Dermis blood vessel endothelial cell (primary cell): ENCODE results near the gene PLET1. TPM values are rescaled to one million over a fixed set of nuclear protein-coding genes. Genes with fewer than 3 reads are reported as not detected.
A peak's percentile ranks its signal among the peaks of the same experiment; 100 is the strongest.

Experiments
- DNase-seq: peaks from one replicate; pipeline ENCODE4 v3.0.0; 2010
- total RNA-seq: library from RNA; depleted of rRNA; stranded (reverse); fragments of >200 nt; gene quantifications from 2 replicates; pipeline ENCODE4 v1.2.3, GENCODE V29; 2014

The PLET1 gene
- total RNA-seq, 1 donor from 2014 or later: not detected

DNA sequence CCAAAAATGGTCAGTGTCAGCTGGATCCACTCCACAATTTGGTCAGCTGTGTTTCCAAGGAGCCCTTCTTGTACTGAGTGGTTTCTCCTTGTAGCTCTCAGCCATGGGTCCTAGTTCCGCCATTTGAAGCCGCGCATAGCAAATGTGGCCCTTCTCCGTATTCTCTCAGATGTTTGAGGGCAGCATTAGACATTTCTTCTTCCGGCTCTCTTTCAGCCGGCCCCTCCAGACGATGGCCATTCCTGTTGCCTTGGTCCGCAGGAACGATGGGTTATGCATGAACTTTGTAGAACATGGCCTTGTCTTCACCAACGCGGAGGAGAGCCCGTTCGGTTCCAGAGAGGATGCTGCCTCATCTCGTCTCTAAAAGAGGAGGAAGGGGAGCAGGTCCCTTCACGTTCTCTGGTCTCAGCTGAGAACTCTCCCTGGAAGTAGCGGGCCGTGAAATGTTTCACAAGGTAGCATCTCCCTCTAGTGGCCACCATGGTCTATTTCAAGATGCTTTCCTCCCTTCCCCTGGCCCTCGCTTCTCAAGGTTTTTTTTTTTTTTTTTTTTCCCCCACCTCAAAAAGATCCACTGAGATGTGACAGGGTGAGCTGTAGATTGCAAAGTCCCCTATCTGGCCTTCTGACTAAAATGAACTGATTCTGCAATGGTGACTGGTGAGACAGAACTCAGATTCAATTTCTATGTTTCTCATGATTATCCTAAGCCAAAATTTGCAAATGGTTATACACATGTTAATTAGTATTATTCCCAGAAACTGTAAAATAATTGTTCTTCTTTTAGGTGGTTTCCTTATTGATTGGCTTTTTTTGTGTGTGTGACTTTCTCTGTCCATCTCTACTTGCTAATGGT is 19.8 kb upstream of the PLET1 start:
- DNase-seq: peak; percentile 91

DNA sequence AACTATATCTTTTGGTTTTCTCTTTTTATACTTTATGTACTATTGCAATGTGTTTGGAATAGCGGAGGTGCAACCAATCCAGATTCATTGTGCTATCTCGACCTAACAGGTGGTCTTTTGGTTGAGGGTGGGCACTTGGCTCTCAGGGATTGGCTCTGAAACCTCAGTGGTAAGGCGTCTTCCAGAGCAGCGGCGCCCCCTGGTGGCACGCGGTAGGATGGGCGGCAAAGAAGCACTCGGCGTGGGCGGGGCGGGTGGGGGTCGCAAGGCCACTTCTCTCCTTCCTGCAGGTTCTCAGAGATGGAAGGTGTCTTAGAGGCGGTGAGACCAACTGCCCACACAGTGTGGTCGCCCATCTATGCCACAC is 19.2 kb upstream of the PLET1 start:
- peak; percentile 80 for DNase-seq

DNA sequence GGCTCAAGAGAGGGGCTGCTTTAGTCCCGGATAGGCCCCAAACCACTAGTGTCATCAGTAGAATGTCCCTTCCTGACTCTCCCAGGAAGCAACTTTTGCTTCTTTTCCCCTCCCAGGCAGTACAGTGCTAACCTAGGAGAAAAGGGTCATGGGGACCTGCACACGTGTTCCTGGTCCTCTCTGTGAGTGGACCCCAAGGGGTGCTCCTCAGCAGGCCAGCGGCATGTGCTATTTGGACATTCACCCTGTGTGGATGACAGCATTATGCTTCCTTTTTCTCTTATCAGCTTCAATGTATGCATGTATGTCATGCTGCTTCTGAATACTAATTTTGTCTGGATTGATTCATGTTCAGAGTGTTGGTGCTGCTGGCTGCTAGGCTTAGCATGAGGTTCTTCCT is 18.1 kb upstream of the PLET1 start:
- DNase-seq: no peak

DNA sequence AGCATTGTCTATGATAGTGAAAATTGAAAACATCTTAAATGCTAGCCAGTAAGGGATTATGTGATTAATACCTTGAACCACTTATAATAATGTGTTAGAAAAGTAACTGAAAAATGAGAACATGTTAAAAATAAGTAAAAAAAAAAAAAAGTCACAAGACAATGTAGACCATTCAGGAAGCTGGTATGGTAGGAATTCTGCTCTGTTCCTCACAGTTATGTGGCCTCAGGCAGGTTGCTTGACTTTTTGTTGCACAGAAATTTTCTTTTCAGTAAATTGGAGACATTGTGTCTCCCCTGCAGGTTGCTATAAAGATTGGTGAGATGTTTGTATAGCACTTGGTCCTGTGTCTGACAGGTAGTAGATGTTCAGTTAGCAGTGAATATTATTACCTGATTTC is 17.3 kb upstream of the PLET1 start:
- DNase-seq: no peak

DNA sequence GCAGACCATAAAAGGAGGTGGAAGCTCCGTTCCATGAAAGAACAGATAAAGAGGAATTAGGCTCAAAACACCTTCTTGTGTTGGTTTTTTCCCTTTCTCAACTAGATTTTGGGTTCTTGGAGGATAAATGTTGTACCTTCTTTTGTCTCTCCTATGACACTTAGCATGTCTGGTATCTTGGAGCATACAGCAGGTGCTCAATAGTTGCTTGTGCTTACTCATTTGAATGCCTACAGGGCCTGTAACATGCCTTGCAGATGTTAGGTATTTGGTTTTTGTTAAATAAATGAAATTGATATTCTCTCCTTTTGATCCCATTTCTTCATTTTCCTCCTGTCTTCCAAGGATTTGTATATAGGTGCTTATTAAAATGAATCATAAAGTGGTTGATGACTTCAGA is 16.4 kb upstream of the PLET1 start:
- DNase-seq: no peak

DNA sequence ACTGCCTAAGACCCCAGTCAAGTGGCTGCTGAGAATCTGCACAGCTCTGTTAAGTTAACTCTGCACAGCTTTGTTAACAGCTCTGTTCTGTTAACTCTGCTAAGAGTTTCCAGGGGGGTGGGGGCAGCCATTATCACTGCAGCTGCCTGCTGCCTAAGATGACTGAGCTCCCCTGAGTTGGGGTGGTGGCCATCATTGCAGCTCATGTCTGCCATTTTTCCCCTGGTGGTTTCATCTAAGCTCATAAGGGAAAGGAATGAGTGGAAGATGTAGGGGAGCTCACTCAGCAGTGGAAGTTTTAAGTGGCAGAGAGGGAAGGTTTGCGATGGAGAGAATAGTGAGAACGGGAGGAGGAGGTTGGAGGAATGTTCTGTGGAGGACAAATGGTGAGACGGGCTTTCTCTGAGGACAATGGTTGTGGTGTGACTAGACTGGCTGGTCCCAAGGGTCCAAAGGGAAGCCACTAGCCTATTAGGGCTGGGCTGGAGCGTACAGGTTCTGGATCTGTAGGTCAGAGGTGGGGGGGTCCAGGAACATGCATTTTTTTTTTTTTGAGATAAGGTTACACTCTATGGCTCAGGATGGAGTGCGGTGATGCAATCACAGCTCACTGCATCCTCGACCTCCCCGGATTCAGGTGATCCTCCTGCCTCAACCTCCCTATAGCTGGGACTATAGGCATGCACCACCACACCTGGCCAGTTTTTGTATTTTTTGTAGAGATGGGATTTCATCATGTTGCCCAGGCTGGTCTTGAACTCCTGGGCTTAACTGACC is 13.5 kb upstream of the PLET1 start:
- DNase-seq: no peak

DNA sequence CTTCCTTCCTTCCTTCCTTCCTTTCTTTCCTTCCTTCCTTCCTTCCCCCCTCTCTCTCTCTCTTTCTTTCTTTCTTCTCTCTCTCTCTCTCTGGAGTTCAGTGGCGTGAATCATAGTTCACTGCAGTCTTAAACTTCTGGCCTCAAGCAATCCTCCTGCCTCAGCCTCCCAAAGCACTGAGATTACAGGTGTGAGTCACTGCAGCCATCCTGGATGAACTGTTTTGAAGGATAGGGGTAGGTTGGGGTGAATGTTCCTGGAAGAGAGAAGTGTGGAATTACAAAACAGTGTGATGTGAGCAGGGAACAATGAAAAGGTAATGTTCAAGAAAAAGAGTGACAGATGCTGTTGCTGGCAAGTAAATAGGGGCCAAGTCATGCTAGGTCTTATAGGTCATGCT is 12.4 kb upstream of the PLET1 start:
- no peak for DNase-seq

DNA sequence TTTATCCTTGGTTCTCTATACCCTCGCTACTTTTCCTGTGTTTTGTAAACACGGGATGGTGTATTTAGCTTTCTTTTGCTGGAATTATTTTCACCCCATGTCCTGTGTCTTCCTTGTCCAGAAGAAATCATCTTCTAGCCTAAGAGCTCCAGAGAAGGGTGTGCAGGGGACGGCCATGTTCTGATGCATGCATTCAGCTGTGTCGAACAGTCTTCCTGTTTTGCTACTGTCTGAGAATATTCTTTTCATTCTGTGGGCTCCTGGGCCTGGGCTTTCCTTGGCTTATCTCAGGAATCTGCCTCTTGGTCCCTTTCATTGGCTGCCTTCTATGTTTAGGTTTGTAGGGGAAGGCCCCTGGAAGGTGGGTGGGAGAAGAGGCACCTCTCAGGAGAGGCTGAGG is 10.6 kb upstream of the PLET1 start:
- no peak for DNase-seq

DNA sequence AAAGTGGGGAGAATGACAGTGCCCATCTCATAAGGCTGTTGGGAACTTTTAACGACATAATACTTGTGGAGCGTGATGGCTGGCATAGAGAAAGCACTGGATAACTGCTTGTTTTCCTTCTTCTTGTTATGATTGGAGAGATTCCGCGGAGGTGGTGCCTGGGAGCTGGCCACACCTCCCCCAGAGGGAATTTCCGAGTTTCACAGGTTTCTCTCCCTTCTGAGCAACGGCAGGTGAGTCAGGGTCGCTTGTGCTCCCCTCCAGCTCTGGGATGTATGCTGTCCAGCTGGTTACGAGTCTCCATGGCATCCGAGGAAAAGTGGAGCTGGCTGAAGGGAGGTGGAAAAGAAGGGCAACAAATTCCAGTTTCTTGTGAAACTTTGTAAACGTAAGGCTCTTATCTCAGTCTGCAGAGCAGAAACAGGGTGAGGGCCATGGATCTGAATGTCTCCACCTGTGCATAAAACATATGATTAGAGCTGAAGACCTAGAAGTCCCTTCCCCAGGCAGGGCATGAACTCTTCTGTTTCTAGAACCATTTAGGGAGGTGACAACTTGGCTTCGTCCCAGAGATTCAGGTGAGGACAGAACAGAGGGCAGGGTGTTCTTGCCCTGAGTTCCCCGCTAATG is 10.0 kb upstream of the PLET1 start:
- DNase-seq: no peak

DNA sequence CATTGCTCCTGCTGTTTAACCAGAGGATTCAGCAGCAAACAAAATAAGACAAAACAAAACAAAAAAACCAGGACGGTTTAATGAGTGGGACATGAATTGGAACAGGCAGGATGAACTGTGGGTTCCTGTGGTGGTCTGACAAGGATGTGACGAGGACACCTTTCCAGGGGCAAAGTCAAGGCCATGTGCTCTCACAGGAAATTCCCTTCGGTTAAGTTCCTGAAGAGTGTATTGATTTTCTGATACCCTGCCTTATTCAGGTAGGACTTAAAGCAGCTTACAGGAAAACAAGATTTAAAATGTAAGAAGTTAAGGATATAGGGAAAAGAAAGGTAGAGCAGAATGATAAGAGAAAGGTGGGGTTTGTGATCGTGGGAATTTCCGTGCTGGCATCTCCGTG is 8.5 kb upstream of the PLET1 start:
- no peak for DNase-seq

DNA sequence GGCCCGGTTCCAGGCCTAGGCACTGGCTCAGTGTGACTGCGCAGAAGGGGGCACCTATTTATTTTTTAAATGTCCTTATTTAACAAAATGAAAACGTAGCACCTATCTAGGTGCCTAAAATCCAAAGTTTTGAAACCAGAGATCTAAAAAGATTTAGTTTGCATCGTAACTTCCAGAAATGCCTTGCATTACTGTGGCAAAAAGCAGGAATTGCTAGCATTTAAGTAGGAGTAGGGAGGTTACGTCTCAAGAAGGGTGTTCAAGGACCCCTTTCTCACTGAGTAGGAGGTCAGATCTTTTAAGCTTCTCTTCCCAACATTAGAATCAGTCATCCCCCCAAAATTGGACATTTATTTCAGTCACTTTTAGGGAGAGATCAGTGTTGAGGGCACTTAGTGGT is 7.7 kb upstream of the PLET1 start:
- no peak for DNase-seq

DNA sequence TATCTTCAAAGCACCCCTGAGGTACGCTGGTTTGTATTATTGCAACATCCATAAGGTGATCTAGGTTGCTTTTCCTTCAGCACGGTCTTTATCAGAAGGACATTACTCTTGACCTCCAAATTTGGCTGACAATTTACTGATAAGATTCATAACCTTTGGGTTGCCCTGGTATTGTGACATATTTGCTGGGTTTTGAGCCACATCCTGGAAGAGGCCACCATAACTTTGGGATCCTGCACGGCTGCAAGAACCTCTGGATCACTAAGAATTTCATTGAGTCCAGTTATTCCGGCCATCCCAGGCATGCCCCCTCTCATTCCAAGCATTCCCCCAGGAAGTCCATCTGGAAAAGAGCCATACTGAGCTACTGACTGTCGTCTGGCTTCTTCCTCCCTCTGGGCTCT is 6.5 kb upstream of the PLET1 start:
- no peak for DNase-seq

DNA sequence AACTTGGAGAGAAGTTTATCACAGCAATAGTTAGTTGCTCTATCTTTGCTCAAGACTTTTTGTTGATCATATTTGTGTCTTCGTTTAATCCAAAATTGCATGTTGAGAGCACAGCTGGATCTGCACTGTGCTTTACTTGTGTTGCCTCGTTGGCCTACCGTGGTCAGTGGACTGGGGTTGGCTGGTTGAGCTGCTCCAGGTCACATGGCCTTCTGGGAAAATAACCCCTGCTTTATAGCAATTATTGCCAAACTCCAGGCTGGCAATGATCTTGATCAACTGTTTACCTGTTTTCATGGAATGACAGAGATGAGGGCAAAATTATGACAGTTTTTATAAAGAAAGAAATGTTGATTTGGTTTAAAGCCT is 5.7 kb upstream of the PLET1 start:
- DNase-seq: no peak

DNA sequence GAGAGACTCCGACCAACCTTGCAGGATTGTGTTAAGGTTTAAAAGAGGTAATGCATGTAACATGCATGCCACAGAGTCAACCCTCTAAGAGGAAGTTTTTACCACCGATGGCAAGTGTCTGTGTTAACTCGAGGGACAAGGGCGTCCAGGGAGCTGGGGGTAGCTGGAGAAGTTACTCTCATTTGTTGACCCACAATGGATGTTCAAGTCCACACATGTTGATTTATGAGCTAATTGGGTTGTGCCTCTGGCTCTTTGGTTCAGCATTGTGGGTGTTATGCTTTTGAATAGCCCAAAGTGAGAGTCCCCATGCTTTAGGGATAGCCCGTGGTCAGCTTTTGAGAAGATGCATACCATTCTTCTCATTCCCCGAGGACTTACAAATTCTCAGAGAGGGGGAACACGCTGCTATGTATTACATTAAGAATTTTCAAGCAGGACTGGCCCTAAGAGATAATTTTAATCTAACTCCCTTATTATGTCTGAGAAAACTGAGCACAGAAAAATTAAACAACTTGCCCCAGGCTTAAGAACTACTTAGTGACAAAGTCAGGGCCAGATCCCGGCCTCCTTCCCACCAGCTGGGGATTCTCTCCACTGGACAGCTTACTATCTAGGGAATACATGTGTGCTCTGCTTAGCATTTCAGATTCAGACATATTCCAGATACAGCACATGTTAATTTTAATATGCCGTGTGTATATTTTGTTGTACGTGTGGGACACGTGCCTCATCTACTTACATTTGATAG is 5.2 kb upstream of the PLET1 start:
- DNase-seq: no peak

DNA sequence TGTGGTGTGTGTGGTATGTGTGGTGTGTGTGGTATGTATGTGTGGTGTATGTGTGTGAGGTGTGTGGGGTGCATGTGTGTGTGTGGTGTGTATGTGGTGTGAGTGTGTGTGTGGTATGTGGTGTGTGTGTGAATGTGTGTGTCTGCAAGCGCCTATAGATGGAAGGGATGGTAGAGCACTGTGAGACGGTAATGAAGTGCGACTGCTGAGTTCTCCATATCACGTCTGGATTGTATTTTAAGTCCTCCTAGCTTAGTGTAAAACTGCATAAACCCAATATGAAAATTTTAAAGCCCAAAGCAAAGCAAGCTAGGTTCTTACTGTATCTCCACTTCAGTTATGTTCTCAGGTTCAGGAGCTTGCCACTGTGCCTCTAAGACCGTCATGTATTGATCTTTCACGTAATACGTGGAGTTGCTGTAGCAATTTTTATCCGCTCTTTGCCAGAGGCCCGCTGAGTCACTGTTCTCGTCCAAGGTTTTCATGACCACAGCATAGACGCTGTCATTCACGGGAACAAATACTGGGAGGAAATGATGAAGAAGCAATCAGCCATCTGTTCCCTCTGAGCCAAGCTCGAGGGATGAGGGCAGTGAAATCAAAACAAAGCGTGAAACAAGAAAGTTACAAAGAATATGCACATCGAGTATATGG is 5.5 kb downstream of the PLET1 start:
- DNase-seq: peak; percentile 91

DNA sequence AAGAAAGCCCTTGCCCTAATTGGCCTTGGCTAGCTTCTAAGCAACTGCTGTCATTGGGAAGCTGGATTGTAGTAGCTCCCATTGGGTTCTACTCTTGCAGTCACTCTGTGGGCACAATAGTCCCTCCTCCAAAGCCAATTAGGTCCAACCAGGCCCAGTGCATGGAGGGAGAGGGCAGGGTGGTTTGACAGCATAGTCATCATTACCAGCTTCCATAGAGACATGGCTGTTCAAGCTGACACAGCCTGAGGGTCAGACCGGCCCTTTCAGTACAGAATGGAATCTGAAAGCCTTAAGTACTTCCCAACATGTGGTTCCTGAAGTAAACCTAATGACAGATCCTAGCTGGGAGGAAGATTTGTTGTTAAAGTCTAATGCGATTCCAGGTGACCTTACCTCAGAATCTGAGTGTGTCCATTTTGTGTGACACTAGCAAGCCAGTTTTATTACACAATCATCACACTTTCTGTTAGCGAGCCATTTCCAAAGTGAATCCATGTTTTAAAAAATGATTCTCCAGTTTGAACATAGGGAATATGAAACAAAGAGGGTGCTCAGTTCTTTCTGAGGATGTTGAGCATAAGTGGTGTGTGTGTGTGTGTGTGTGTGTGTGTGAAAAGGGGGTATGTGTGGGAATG is 6.9 kb downstream of the PLET1 start:
- DNase-seq: no peak

DNA sequence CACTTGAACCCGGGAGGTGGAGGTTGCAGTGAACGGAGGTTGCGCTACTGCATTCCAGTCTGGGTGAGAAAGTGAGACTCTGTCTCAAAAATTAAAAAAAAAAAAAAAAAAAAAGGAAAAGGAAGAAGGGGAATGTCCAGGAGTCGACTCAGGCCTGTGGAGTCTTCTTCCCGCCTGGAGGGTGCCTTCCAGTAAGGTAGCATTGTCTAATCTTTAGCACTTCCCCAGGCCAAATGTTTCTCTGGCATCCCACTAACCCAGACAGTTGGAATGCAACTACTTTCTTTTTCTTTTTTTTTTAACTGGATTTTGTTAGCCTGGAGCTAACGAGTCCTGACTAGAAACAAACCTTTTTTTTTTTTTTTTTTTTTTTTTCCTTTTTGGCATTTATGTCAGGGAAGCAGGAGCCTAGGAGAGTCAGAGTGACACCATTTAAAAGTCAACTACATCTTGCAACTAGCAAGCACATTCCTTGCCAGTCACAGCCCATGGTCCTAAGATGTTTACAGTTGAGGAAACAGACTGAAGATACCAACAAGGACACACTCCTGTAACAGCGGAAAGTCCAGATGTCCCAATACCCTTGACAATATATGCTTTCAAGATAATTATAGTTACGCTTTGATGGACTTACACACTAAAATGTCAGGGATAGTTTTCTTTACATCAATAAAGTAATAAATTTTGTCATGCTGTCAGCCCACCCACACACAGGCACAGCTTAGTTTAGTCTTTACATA is 10.6 kb downstream of the PLET1 start:
- DNase-seq: no peak

DNA sequence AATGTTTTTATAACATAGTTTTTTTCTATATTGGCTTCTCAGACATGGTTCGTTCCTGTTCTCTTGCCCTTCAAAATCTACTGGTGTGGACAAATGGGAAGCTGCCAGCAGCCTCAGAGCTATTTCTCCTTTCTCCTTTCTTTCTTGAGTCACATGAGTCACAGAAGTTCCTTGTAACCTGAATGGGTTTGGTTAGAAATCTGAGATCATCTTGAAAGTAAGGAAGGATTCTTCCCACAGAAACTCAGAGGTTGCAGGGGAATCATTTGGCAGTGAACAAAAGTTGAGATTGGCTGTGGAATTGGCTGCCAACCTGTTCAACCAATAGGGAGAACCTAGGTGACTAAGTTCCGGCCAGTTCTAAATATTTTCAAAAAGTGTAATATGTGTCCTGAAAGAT is 12.5 kb downstream of the PLET1 start:
- no peak for DNase-seq

DNA sequence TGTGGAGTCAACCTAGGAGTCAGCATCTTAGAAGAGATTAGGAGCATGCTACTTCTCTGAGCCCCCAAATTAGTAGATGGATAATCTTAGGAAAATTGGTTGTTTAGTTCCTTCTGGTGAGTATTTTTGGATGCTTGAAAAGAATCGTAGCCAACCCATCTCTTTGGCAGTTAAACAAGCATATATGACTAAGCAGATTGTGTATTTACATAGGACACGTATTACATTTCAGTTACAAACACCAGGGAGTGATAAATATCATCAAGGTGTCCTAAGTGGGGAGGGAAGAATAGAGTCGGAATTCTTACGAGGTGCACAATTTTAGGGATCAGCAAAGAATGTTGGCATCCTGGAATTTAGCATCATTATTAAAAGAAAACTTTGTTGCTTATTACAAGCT is 13.5 kb downstream of the PLET1 start:
- DNase-seq: no peak

DNA sequence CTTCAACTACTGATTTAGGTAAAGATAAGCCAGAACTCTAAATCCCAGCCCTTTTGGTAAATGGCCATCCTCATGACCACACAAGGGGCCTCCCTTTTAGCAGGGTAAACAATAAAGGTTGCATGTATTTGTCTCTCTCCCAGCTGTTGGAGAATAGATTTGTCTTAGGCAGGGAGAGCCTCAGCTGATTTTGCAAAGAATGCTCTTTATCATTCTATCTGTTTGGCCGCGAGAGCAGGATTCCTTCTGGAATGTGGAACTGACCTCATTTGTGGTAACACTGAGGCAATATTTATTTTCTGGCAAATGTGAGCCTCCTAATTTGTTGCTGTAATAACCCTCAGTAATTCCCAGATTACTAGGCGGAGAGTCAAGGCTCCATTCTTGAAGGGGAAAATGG is 19.2 kb downstream of the PLET1 start:
- DNase-seq: no peak

DNA sequence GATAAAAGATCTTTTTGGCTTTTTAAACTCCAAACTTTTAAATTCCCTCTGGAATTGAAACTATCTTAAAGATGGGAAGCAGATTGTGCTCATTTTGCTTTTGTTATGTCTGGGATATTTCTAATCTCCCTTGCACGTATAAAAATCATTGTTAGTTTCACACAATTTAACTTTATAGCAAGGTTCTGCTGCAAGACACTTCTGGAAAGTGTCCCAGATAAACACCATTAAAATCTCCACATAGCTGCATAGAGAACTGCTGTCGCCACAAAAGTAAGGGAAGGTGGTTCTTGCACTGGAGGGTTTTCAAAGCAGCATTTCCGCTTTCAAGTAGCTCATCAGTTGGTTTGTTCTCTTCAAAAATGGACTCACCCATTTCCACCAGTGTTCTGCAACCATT is 22.6 kb downstream of the PLET1 start:
- DNase-seq: no peak
